Panc1 (cell line): ENCODE data around the gene TKT. TPM values are rescaled to one million over a fixed set of nuclear protein-coding genes. Genes with fewer than 3 reads are reported as not detected.

Source experiments
- ATAC-seq: fragments of 200-7000 bp; cut with Tn5 transposase; 2 replicates; pipeline ENCODE4 v1.9.1; 2020; ENCODE audit warnings: mild to moderate bottlenecking, moderate library complexity
- BruUV-seq: library from RNA; stranded (reverse); fragments of 400-500 nt; replicated peaks from 2 replicates; lab custom pipeline; 2021; lab: Mats Ljungman, UMichigan
- CTCF ChIA-PET: fragments of 300-600 bp; sonication (Branson Sonifier 250); formaldehyde crosslinking; loops from one replicate; lab custom pipeline; 2022; ENCODE audit warnings: antibody characterized with exemption; lab: Charles Lee
- POLR2A ChIA-PET: fragments of 300-600 bp; sonication (Branson Sonifier 250); formaldehyde crosslinking; loops from one replicate; lab custom pipeline; 2022; ENCODE audit warnings: antibody characterized with exemption; lab: Charles Lee
- DNase-seq: peaks from one replicate; pipeline ENCODE4 v3.0.0-alpha.2; 2010; ENCODE audit warnings: low read depth, low spot score
- H3K27ac ChIP-seq: 2 replicates; pipeline ENCODE4 v1.5.1; 2011; ENCODE audit warnings: mild to moderate bottlenecking, low read length, inconsistent platforms
- H3K27me3 ChIP-seq: fragments of 200-500 bp; sonication (Bioruptor generic); 2 replicates; pipeline ENCODE4 v1.6.0; 2014; ENCODE audit warnings: low read length, inconsistent platforms; ENCODE audit not compliant: control insufficient read depth, insufficient read depth
- H3K36me3 ChIP-seq: fragments of 200-500 bp; sonication (Bioruptor generic); 2 replicates; pipeline ENCODE4 v1.5.1; 2014; ENCODE audit warnings: inconsistent platforms, mild to moderate bottlenecking, low read length, moderate library complexity; ENCODE audit not compliant: control insufficient read depth, insufficient read depth
- H3K4me1 ChIP-seq: 2 replicates; pipeline ENCODE4 v1.5.1; 2011; ENCODE audit warnings: inconsistent platforms, mild to moderate bottlenecking, low read length, moderate library complexity; ENCODE audit not compliant: control insufficient read depth, insufficient read depth
- H3K4me3 ChIP-seq, 2 experiments: 2 replicates each; pipeline ENCODE4 v1.5.1; 2011 to 2012; ENCODE audit warnings: low read depth in 2 of 2, low read length in 2 of 2, mild to moderate bottlenecking in 2 of 2, inconsistent platforms in 1 of 2, moderate library complexity in 1 of 2
- H3K9me3 ChIP-seq: fragments of 200-500 bp; sonication (Bioruptor generic); 2 replicates; pipeline ENCODE4 v1.5.1; 2014; ENCODE audit warnings: low read depth, mild to moderate bottlenecking, inconsistent platforms, low read length, moderate library complexity; ENCODE audit not compliant: control insufficient read depth, insufficient read depth
- POLR2AphosphoS5 ChIP-seq: IDR thresholded peaks from 2 replicates; pipeline ENCODE4 v1.6.1; 2012; ENCODE audit warnings: mild to moderate bottlenecking, low read depth, low read length, moderate library complexity
- SIN3A ChIP-seq: IDR thresholded peaks from 2 replicates; pipeline ENCODE4 v1.6.1; 2012; ENCODE audit warnings: low read depth, mild to moderate bottlenecking, low read length, moderate library complexity, borderline replicate concordance; ENCODE audit not compliant: insufficient read depth
- TCF7L2 ChIP-seq: IDR thresholded peaks from 2 replicates; pipeline ENCODE4 v1.6.1; 2011; ENCODE audit warnings: mild to moderate bottlenecking, low read depth, low read length, inconsistent platforms
- in situ Hi-C: cut with HindIII; loops from 2 replicates; pipeline ENCODE4 v1.10.0; 2016; ENCODE audit warnings: low sequenced_read_pairs, low pct_unique_long_range_greater_than_20kb
- intact Hi-C: fragments of 100-400 bp; cut with micrococcal nuclease; formaldehyde crosslinking; loops from one replicate; pipeline ENCODE4 v1.10.0; 2022; ENCODE audit not compliant: unreplicated experiment
- total RNA-seq: library from RNA; stranded (reverse); gene quantifications from one replicate; pipeline ENCODE4 v1.2.1, GENCODE V29; 2021; ENCODE audit not compliant: unreplicated experiment
- TF ChIP-seq, protein P1 (sequence below): fragments of 450-650 bp; IDR thresholded peaks from 2 replicates; pipeline ENCODE4 v1.5.1; 2017; ENCODE audit warnings: mild to moderate bottlenecking
- TF ChIP-seq, protein P2 (sequence below), 2 experiments: IDR thresholded peaks; 2 replicates each; pipeline ENCODE4 v1.6.1; 2011 to 2012; ENCODE audit warnings: low read depth in 2 of 2, control low read depth in 1 of 2, low read length in 1 of 2, mild to moderate bottlenecking in 1 of 2, moderate library complexity in 1 of 2; ENCODE audit not compliant: insufficient read depth in 1 of 2

TKT gene
- total RNA-seq, 1 experiment from 2014 or later = 338 TPM

DNA sequence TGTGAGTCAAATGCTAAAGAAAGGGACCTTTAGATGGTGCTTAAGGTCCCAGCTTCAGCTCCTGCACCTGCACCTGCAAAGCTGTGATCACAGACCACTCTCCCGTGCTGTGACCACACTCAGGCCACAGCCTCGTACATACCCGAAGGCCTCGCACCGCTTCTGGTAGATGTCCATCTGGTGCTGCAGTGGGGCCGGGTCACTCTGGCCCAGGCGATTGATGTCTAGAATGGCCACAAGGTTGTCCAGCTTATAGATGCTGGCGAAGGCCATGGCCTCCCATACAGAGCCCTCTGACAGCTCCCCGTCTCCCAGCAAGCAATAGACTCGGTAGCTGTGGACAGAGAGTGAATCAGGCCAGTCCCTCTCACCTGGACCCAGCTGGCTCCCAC lies 21.0 kb downstream of the TKT start:
- no TSS peak for BruUV-seq
- no peak for ATAC-seq
- Histone ChIP-seq H3K27me3 (no peaks in the 10 kb centered on the region), H3K9me3 (no peaks in the 10 kb centered on the region), H3K4me3 (no peak overlapping the region), H3K27ac (no peak overlapping the region), H3K4me1 (peaks cover 26% of the 10 kb centered on the region), H3K36me3 (peaks cover 5% of the 10 kb centered on the region; the same call in 1 of the 2 replicates)
- ChIA-PET POLR2A (no interaction called here), CTCF (no interaction called here)
- in situ Hi-C loops = no loop called here
- intact Hi-C loops = no loop called here
- TF ChIP-seq SIN3A (no peak), POLR2AphosphoS5 (no peak)
- TF ChIP-seq, protein P1, sequence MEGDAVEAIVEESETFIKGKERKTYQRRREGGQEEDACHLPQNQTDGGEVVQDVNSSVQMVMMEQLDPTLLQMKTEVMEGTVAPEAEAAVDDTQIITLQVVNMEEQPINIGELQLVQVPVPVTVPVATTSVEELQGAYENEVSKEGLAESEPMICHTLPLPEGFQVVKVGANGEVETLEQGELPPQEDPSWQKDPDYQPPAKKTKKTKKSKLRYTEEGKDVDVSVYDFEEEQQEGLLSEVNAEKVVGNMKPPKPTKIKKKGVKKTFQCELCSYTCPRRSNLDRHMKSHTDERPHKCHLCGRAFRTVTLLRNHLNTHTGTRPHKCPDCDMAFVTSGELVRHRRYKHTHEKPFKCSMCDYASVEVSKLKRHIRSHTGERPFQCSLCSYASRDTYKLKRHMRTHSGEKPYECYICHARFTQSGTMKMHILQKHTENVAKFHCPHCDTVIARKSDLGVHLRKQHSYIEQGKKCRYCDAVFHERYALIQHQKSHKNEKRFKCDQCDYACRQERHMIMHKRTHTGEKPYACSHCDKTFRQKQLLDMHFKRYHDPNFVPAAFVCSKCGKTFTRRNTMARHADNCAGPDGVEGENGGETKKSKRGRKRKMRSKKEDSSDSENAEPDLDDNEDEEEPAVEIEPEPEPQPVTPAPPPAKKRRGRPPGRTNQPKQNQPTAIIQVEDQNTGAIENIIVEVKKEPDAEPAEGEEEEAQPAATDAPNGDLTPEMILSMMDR = no peak
- DNase-seq = no peak

DNA sequence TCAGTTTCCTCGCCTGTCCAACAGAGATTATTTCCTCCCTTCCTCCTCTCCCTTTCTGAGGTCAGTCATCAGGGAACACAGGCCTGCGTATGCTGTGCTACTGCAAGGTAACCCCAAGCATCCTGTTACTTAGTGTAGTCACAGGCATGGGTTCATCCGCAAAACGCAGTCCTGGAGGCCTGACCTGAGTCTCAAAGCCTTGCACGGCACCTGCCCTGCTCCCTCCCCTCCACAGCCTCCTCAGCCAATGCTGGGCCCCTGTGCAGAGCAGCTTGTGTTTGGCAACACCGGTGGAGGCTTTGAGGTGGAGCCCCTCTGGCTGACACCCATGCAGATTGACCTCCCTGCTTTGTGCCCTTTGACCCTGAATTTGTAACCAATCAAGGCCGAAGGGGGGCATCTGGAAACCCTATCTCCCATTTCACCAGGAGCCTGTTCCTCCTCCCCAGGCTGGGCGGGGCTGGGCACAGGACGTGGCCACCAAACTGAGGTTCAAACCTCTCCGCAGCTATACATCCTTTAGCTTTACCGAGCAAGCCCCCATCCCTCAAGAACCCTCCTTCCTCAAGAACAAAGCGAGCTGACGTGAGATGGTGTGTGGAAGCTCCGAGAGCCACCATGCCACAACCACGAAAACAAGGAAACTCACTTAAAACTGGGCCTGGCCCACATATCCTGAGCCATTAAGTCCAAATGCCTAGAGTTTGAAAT lies 21.5 kb downstream of the TKT start:
- TF ChIP-seq TCF7L2 (no peak), POLR2AphosphoS5 (no peak), SIN3A (no peak)
- TF ChIP-seq, protein P2, sequence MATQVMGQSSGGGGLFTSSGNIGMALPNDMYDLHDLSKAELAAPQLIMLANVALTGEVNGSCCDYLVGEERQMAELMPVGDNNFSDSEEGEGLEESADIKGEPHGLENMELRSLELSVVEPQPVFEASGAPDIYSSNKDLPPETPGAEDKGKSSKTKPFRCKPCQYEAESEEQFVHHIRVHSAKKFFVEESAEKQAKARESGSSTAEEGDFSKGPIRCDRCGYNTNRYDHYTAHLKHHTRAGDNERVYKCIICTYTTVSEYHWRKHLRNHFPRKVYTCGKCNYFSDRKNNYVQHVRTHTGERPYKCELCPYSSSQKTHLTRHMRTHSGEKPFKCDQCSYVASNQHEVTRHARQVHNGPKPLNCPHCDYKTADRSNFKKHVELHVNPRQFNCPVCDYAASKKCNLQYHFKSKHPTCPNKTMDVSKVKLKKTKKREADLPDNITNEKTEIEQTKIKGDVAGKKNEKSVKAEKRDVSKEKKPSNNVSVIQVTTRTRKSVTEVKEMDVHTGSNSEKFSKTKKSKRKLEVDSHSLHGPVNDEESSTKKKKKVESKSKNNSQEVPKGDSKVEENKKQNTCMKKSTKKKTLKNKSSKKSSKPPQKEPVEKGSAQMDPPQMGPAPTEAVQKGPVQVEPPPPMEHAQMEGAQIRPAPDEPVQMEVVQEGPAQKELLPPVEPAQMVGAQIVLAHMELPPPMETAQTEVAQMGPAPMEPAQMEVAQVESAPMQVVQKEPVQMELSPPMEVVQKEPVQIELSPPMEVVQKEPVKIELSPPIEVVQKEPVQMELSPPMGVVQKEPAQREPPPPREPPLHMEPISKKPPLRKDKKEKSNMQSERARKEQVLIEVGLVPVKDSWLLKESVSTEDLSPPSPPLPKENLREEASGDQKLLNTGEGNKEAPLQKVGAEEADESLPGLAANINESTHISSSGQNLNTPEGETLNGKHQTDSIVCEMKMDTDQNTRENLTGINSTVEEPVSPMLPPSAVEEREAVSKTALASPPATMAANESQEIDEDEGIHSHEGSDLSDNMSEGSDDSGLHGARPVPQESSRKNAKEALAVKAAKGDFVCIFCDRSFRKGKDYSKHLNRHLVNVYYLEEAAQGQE (IDR thresholded peaks at IDR 0.05; ENCODE audit: insufficient read depth in 1 of 2, low read depth in 2 of 2, low read length in 1 of 2) = no peak
- TF ChIP-seq, protein P1 = no peak
- H3K9me3 ChIP-seq = no peaks in the 10 kb centered on the region
- POLR2A ChIA-PET = no interaction called here
- H3K4me1 ChIP-seq = peaks cover 20% of the 10 kb centered on the region
- DNase-seq (no peak), ATAC-seq (no peak)
- in situ Hi-C loops = no loop called here
- BruUV-seq = no TSS peak
- H3K4me3 ChIP-seq = no peak overlapping the region
- CTCF ChIA-PET = no interaction called here
- intact Hi-C loops = no loop called here
- H3K36me3 ChIP-seq = no peaks in the 10 kb centered on the region; the same call in 1 of the 2 replicates
- H3K27me3 ChIP-seq = no peaks in the 10 kb centered on the region
- no peak overlapping the region for H3K27ac ChIP-seq
